ENCODE data around the gene ARSG.

Gene ARSG

GRCh38 chr17:68450391-68450790, 159.1 kb downstream of the ARSG start:
- DNase-seq: no peak
- intact Hi-C loops (cut with DNase I): no loop called here

DNA sequence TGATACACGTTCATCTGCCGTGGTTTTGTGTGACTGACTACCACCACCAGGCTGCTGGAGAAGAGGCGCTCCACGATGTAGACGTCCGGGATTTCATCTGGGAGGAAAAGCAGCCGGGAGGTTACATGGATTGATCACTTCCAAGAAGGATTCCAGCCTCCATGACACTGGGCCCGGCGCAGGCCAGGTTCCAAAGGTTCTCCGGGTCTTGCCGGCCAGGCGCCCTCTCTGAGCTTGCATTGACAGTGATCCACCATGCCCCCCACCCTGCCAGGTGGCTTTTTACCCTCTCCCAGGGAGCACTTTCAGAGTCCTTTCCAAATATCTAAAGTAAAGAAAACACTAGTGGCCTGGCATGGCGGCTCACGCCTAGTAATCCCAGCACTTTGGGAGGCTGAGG, 159.5 kb downstream of the ARSG start:
- intact Hi-C loops (cut with DNase I): no loop called here
- no peak for DNase-seq

DNA sequence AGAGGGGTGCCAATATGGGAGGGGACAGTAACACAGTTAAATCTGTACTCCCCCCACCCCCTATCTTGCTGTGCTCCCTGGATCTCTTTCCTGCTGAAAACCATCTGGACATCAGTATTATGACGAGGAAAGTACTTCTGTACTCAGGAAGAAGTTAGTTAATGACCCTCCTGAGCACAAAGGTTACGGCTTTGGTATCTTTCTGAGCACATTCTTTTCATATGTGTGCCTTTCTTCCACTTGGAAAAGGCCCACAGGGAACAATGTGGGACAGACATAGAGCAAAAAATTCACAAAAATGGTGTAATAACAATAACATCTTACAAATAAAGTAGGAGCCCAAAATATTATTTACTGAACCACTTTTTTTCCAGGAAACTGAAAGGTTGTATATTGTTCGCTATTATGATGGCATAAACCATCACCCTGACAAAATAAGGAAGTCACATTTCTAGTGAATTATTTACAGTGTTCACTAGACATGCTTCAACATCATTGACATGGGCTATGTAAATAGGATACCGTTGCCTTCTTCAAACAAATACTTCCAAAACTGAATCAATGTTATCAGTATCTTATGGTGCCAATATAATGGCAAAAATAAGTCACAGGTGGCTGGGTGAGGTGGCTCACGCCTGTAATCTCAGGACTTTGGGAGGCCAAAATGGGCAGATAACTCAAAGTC, 160.5 kb downstream of the ARSG start:
- DNase-seq: no peak
- intact Hi-C loops (cut with DNase I): no loop called here

- no peak for DNase-seq
- intact Hi-C loops (cut with DNase I): no loop called here
These were observed 161.5 kb downstream of the ARSG start for GRCh38 chr17:68452724-68453290.

DNA sequence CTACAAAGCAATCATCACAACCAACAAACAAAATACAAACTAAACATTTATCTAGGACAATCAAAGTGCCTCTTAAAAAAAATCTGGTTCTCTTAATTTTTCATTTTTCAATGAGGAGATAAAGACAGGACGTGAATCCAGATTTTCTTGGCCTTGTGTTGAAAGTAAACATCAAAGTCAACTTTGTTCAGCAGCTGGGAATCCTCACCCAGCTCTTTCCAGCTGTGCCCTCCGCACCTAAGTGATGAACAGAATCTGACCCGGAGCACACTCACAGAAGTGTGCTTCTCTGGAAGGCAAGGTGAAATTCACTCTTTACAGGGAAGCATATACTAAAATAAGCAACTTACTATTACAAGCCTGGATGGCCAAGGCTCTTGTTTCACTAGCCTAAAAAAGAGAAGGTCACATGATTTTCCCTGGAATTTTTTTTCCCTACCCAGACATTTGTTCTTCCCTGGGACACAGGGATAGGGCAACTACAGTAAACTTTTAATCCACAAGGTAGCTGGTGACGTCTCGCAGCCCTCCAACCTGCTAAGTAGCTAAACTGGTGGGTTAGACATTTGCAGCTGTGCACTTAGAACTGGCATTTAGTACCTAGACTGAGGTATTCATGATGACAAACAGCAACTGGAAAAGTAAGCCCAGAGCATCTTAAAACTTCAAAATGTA, 162.8 kb downstream of the ARSG start:
- DNase-seq: no peak
- intact Hi-C loops (cut with DNase I): no loop called here

GRCh38 chr17:68455901-68456338, 164.6 kb downstream of the ARSG start:
- intact Hi-C loops (cut with DNase I): loop anchor here (5.0 kb wide), 2 partner anchors 56 to 194 kb away; partner anchors contain the start of gene PRKAR1A

DNA sequence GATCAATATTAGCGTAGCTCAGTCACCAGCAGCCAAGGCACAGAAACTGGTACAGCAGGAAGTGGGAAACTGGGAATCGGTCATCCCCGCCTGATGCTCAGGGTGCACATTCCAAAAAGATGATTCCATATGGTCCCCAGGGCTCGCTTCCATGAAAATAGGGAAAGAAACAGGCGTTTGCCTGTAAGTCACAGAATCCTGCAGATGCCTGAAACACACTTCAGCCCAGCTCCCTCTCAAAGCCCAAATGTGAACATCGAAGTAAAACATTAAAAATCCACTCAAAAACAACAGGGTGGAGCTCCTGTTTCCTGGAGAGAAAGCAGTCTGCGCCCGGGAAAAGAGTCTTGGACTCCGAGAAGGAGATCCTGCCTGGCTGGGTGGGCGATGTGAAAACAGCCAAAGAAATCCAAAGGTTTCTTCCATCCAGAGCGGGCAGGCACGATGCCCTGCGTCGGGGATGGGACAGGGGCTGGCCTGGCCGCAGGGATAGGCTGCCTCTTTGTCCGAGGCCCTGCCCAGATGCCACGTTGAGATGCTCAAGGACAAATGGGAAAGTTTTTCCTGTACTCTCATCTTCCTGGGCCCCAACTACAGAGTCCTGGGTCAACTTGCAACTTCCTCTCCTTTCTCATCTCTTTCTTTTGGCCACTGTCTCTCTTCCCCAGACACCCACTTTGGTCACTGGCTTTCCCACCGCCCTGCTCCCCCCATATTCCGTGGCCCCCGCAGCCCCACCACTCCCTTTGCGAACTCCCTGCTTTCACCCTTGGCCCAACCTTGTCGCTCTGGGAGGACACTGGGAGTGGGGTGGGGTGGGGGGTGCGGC, 165.3 kb downstream of the ARSG start:
- intact Hi-C loops (cut with DNase I): loop anchor here (1.0 to 5.0 kb wide), 3 partner anchors 56 to 209 kb away; partner anchors contain the start of gene PRKAR1A

More at GRCh38 chr17:68455901-68456338, 164.6 kb downstream of the ARSG start:
- no peak for DNase-seq

GRCh38 chr17:68457168-68457538, 165.9 kb downstream of the ARSG start, which contains the start of gene WIPI1:
WIPI1 (minus strand) TSS chr17:68457496; CDS start chr17:68457421, 75 bp downstream.
- intact Hi-C loops (cut with DNase I): loop anchor here (1.0 to 5.0 kb wide), 3 partner anchors 55 to 210 kb away; partner anchors contain the start of gene PRKAR1A
- DNase-seq: peak in 10 of 42 donors; percentile 29 to 62 (median 40)

More for the DNA sequence above, 165.3 kb downstream of the ARSG start:
- peak; percentile 40 to 87 (median 66) for DNase-seq

- intact Hi-C loops (cut with DNase I): loop anchor here (1.0 to 5.0 kb wide), 3 partner anchors 55 to 210 kb away; partner anchors contain the start of gene PRKAR1A
- DNase-seq: peak; percentile 98 to 100 (median 99)
These were observed 166.4 kb downstream of the ARSG start for GRCh38 chr17:68457539-68458259.

DNA sequence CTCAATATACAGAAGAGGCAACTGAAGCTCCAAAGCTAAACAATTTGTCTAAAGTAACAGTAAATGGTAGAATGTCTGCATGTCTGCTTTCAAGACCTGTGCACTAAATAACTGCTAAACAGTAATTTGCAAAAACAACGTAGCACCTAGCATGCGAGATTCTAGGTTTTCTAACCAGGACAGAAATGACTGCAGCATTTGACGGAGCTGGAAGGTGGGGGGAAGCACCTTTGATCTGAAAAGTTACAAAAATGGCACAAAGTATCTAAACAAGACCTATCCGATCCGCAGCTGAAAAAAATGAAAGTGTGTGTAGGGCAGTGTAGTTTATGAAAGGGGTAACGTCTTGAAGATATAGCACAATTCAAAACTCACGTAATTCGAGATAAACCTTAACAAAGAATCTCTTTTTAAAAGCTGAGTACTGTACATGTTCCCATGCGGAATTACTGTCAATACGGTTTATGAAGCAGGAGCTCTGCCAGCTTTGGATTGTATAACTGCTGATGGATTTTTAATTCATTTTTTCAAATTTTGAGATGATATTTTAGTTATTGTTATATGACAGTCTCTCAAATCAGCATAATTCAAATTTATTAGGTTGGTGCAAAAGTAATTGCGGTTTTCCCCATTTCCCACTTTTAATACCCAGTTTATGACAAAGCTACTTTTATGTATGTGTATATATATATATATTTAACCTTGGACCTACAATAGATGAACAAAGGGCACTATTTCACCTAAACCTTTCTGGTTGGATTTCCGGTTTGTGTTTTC, 167.2 kb downstream of the ARSG start:
- no peak for DNase-seq
- intact Hi-C loops (cut with DNase I): loop anchor here (5.0 kb wide), 2 partner anchors 54 to 196 kb away; partner anchors contain the start of gene PRKAR1A

DNA sequence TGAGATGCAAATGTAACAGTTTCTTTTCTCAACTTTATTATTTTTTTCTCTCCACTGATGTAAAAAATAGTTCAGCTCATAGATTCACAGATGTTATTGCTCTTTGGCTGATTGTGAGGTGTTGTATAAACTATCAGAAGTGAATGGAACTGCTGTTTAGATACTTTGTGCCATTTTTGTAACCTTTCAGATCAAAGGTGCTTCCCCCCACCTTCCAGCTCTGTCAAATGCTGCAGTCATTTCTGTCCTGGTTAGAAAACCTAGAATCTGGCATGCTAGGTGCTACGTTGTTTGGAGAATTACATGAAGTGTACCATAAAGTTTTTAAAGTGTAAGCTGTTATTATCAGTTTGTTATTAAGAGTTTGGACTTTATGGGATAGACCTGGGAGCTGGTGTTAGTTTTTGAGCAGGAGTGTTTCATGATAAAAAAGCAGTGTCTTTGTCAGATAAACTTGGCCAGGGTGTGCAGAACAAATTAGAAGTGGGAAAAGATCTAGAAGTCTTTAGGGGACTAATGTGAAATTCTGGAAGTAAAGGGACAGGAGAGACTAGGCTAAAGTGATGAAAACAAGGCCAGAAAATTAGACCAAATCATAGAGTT, 167.8 kb downstream of the ARSG start:
- no peak for DNase-seq
- intact Hi-C loops (cut with DNase I): loop anchor here (5.0 kb wide), 2 partner anchors 53 to 197 kb away; partner anchors contain the start of gene PRKAR1A

- intact Hi-C loops (cut with DNase I): loop anchor here (10.0 kb wide), 1 partner anchor 285 kb away; no protein-coding TSS in a partner anchor
- no peak for DNase-seq
These were observed 168.9 kb downstream of the ARSG start for GRCh38 chr17:68460146-68460545.

DNA sequence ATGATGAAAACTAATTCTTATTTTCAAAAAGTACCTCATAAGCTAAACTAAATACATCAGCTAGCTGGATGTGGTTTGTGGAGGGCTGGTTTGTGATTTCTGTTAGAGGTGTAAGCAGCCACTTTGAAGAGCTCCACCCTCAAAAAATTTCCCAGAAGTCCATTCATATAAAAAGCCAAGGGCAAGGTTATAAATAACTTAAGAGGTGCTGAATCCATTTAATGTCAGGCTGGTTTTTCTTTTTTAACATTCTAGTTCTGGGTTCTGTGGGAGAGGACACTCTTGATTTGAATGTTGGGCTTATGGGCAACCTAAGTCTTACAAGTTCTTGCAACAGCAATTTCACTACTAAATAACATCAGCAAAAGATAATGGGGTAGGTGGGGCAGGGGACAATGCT, 169.4 kb downstream of the ARSG start:
- intact Hi-C loops (cut with DNase I): loop anchor here (10.0 kb wide), 1 partner anchor 286 kb away; no protein-coding TSS in a partner anchor
- no peak for DNase-seq

- no peak for DNase-seq
- intact Hi-C loops (cut with DNase I): loop anchor here (10.0 kb wide), 1 partner anchor 286 kb away; no protein-coding TSS in a partner anchor
These were observed 169.8 kb downstream of the ARSG start for GRCh38 chr17:68461122-68461539.

- intact Hi-C loops (cut with DNase I): loop anchor here (10.0 kb wide), 1 partner anchor 287 kb away; no protein-coding TSS in a partner anchor
- DNase-seq: no peak
These were observed 170.3 kb downstream of the ARSG start for GRCh38 chr17:68461589-68461988.

GRCh38 chr17:68462381-68463210, 171.3 kb downstream of the ARSG start:
- intact Hi-C loops (cut with DNase I): loop anchor here (10.0 kb wide), 1 partner anchor 288 kb away; no protein-coding TSS in a partner anchor
- DNase-seq: peak in 37 of 42 donors; percentile 25 to 86 (median 64)

All from head of caudate nucleus (tissue), 42 donors.